H9 (cell line): ENCODE results near the gene KCTD17. TPM values are rescaled to one million over a fixed set of nuclear protein-coding genes. Genes with fewer than 3 reads are reported as not detected.

ENCODE experiments used
- DNase-seq: peaks from one replicate; pipeline ENCODE4 v3.0.0-alpha.2; 2017
- H2AFZ ChIP-seq: one replicate; pipeline ENCODE4 v1.6.1; 2013; ENCODE audit warnings: mild to moderate bottlenecking, low read length, control low read depth, moderate library complexity
- H2AK5ac ChIP-seq: 2 replicates; pipeline ENCODE4 v1.6.1; 2013; ENCODE audit warnings: low read length, control low read depth, mixed read lengths; ENCODE audit not compliant: insufficient read length
- H2BK120ac ChIP-seq: one replicate; pipeline ENCODE4 v1.6.1; 2013; ENCODE audit warnings: low read depth, mild to moderate bottlenecking, low read length, control low read depth, inconsistent platforms; ENCODE audit not compliant: poor library complexity, severe bottlenecking
- H2BK12ac ChIP-seq: 2 replicates; pipeline ENCODE4 v1.6.1; 2013; ENCODE audit warnings: low read length, control low read depth, mixed read lengths, low read depth; ENCODE audit not compliant: insufficient read length
- H2BK15ac ChIP-seq: 2 replicates; pipeline ENCODE4 v1.6.1; 2013; ENCODE audit warnings: low read depth, low read length, control low read depth
- H2BK20ac ChIP-seq: one replicate; pipeline ENCODE4 v1.6.1; 2013; ENCODE audit warnings: low read depth, mild to moderate bottlenecking, low read length, control low read depth, inconsistent platforms; ENCODE audit not compliant: poor library complexity, severe bottlenecking
- H2BK5ac ChIP-seq: 2 replicates; pipeline ENCODE4 v1.6.1; 2013; ENCODE audit warnings: low read length, control low read depth, mixed read lengths; ENCODE audit not compliant: insufficient read length
- H3K14ac ChIP-seq: 2 replicates; pipeline ENCODE4 v1.6.1; 2013; ENCODE audit warnings: low read length, control low read depth; ENCODE audit not compliant: insufficient read depth
- H3K18ac ChIP-seq: 2 replicates; pipeline ENCODE4 v1.6.1; 2013; ENCODE audit warnings: low read depth, mild to moderate bottlenecking, mixed read lengths, low read length, control low read depth; ENCODE audit not compliant: insufficient read length
- H3K23ac ChIP-seq: 2 replicates; pipeline ENCODE4 v1.6.1; 2013; ENCODE audit warnings: low read length, control low read depth, mixed read lengths, low read depth; ENCODE audit not compliant: insufficient read length
- H3K23me2 ChIP-seq: 2 replicates; pipeline ENCODE4 v1.6.1; 2013; ENCODE audit warnings: low read depth, mild to moderate bottlenecking, mixed read lengths, low read length, control low read depth; ENCODE audit not compliant: insufficient read length, poor library complexity, severe bottlenecking
- H3K27ac ChIP-seq: 2 replicates; pipeline ENCODE4 v1.5.1; 2013; ENCODE audit warnings: low read length, control low read depth, mixed read lengths, low read depth; ENCODE audit not compliant: insufficient read length
- H3K27me3 ChIP-seq: 2 replicates; pipeline ENCODE4 v1.6.1; 2013; ENCODE audit warnings: low read length, control low read depth, inconsistent platforms; ENCODE audit not compliant: insufficient read depth
- H3K4ac ChIP-seq: 2 replicates; pipeline ENCODE4 v1.6.1; 2013; ENCODE audit warnings: low read depth, mild to moderate bottlenecking, control low read depth, inconsistent platforms, low read length, moderate library complexity
- H3K4me1 ChIP-seq: 2 replicates; pipeline ENCODE4 v1.6.1; 2013; ENCODE audit warnings: low read length, control low read depth, inconsistent platforms; ENCODE audit not compliant: insufficient read depth
- H3K4me2 ChIP-seq: 2 replicates; pipeline ENCODE4 v1.6.1; 2013; ENCODE audit warnings: low read length, control low read depth, mixed read lengths; ENCODE audit not compliant: insufficient read length, insufficient read depth
- H3K56ac ChIP-seq: 2 replicates; pipeline ENCODE4 v1.6.1; 2013; ENCODE audit warnings: low read depth, mild to moderate bottlenecking, mixed read lengths, low read length, control low read depth; ENCODE audit not compliant: insufficient read length
- H3K79me1 ChIP-seq: 2 replicates; pipeline ENCODE4 v1.6.1; 2013; ENCODE audit warnings: low read depth, mild to moderate bottlenecking, moderate library complexity, low read length, control low read depth, inconsistent platforms; ENCODE audit not compliant: insufficient read depth, poor library complexity, severe bottlenecking
- H3K79me2 ChIP-seq: 2 replicates; pipeline ENCODE4 v1.6.1; 2013; ENCODE audit warnings: low read length, control low read depth, inconsistent platforms; ENCODE audit not compliant: insufficient read depth
- H3K9ac ChIP-seq: 2 replicates; pipeline ENCODE4 v1.6.1; 2013; ENCODE audit warnings: low read length, control low read depth, mixed read lengths; ENCODE audit not compliant: insufficient read length; ENCODE audit errors: extremely low read depth
- H3K9me3 ChIP-seq: one replicate; pipeline ENCODE4 v1.6.1; 2013; ENCODE audit warnings: low read depth, low read length, inconsistent platforms; ENCODE audit not compliant: control insufficient read depth
- H3T11ph ChIP-seq: one replicate; pipeline ENCODE4 v1.6.1; 2013; ENCODE audit warnings: mild to moderate bottlenecking, low read length, control low read depth, inconsistent platforms
- H4K20me1 ChIP-seq: one replicate; pipeline ENCODE4 v1.6.1; 2013; ENCODE audit not compliant: control insufficient read depth, insufficient read length, insufficient read depth
- H4K5ac ChIP-seq: 2 replicates; pipeline ENCODE4 v1.6.1; 2013; ENCODE audit warnings: low read depth, mild to moderate bottlenecking, mixed read lengths, low read length, control low read depth; ENCODE audit not compliant: insufficient read length
- H4K8ac ChIP-seq: replicated peaks from 2 replicates; pipeline ENCODE4 v1.6.1; 2013; ENCODE audit warnings: low read length, control low read depth, mixed read lengths, low read depth; ENCODE audit not compliant: insufficient read length
- H4K91ac ChIP-seq: 2 replicates; pipeline ENCODE4 v1.6.1; 2013; ENCODE audit warnings: low read depth, mild to moderate bottlenecking, moderate library complexity, mixed read lengths, low read length, control low read depth; ENCODE audit not compliant: insufficient read length
- H3K27ac Mint-ChIP-seq, 3 experiments: 2 replicates in 2 of 3; 3 replicates in 1 of 3; pipeline ENCODE4 v1.8.0; 2020 to 2021; ENCODE audit warnings: mixed read lengths in 3 of 3, mild to moderate bottlenecking in 1 of 3, moderate library complexity in 1 of 3
- H3K27me3 Mint-ChIP-seq: 2 replicates; pipeline ENCODE4 v1.8.0; 2021; ENCODE audit warnings: low read depth, mild to moderate bottlenecking, moderate library complexity, mixed read lengths
- H3K36me3 Mint-ChIP-seq, 3 experiments: 2 replicates in 2 of 3; 3 replicates in 1 of 3; pipeline ENCODE4 v1.8.0; 2020 to 2021; ENCODE audit warnings: low read depth in 3 of 3, mixed read lengths in 3 of 3; ENCODE audit not compliant: insufficient read depth in 1 of 3
- H3K4me1 Mint-ChIP-seq, 2 experiments: 2 replicates each; pipeline ENCODE4 v1.8.0; 2020; ENCODE audit warnings: mixed read lengths in 2 of 2
- H3K4me3 Mint-ChIP-seq, 2 experiments: 2 replicates in 1 of 2; 3 replicates in 1 of 2; pipeline ENCODE4 v1.8.0; 2020 to 2021; ENCODE audit warnings: mild to moderate bottlenecking in 2 of 2, mixed read lengths in 2 of 2, moderate library complexity in 1 of 2
- H3K9me3 Mint-ChIP-seq, 2 experiments: 2 replicates in 1 of 2; 3 replicates in 1 of 2; pipeline ENCODE4 v1.8.0; 2020; ENCODE audit warnings: mild to moderate bottlenecking in 2 of 2, mixed read lengths in 2 of 2, moderate library complexity in 1 of 2
- CTCF ChIP-seq: fragments of 200-600 bp; sonication (generic); conservative IDR thresholded peaks from 3 replicates; pipeline ENCODE4 v1.8.0; 2021; ENCODE audit warnings: antibody characterized with exemption, mild to moderate bottlenecking
- whole genome bisulfite sequencing: extraction: QIAGEN DNeasy Blood & Tissue Kit; methylation state at CpG from one replicate; pipeline ENCODE4 v1.1.7; 2013; ENCODE audit warnings: missing lambda C conversion rate, low lambda C conversion rate, mixed read lengths; ENCODE audit not compliant: insufficient read length; ENCODE audit errors: extremely low coverage; 5-methylcytosine and 5-hydroxymethylcytosine counted together
- total RNA-seq: library from RNA; stranded (reverse); gene quantifications from 2 replicates; pipeline ENCODE4 v1.2.1, GENCODE V29; 2021

Gene KCTD17
- total RNA-seq, 1 experiment from 2014 or later: 34.1 TPM

GRCh38 chr22:37059876-37060449, 8.4 kb downstream of the KCTD17 start:
- no peak overlapping the region for H3K27ac Mint-ChIP-seq
- H3K4me3 Mint-ChIP-seq: no peak overlapping the region
- Histone ChIP-seq H4K8ac (no peak overlapping the region), H3K9ac (no peak overlapping the region), H2AFZ (no peak overlapping the region), H3K79me1 (no peaks in the 10 kb centered on the region), H3K4me1 (no peaks in the 10 kb centered on the region; the same call in 1 of the 2 replicates), H4K20me1 (no peaks in the 10 kb centered on the region), H2AK5ac (no peak overlapping the region), H2BK120ac (no peak overlapping the region), H4K5ac (no peak overlapping the region), H3K18ac (no peak overlapping the region), H3K27me3 (no peaks in the 10 kb centered on the region), H2BK15ac (no peak overlapping the region), H2BK5ac (no peak overlapping the region), H3K14ac (no peak overlapping the region), H3K23ac (no peak overlapping the region), H3K4ac (no peak overlapping the region), H3K56ac (no peak overlapping the region), H3T11ph (no peak overlapping the region), H3K27ac (no peak overlapping the region), H3K23me2 (no peaks in the 10 kb centered on the region), H2BK12ac (no peak overlapping the region), H3K79me2 (no peaks in the 10 kb centered on the region), H2BK20ac (no peak overlapping the region), H3K9me3 (no peaks in the 10 kb centered on the region), H3K4me2 (no peak overlapping the region), H4K91ac (no peak overlapping the region)
- WGBS: no CpG with 5 or more reads among the region's 9 CpGs
- peaks cover 9 to 25% of the 10 kb centered on the region in 2 experiments for H3K4me1 Mint-ChIP-seq
- H3K36me3 Mint-ChIP-seq: peaks cover 10 to 34% (median 29%) of the 10 kb centered on the region in 3 experiments
- no peak for DNase-seq
- H3K27me3 Mint-ChIP-seq: peaks cover 15% of the 10 kb centered on the region
- H3K9me3 Mint-ChIP-seq: no peaks in the 10 kb centered on the region; a peak in 1 of 5 replicates
- no peak for TF ChIP-seq CTCF
